ENCODE measurements around the gene CDKN2AIPNL. TPM values are rescaled to one million over a fixed set of nuclear protein-coding genes. Genes with fewer than 3 reads are reported as not detected.

Gene CDKN2AIPNL
- total RNA-seq, 1 donor from 2014 or later, result 14.5 TPM

DNA sequence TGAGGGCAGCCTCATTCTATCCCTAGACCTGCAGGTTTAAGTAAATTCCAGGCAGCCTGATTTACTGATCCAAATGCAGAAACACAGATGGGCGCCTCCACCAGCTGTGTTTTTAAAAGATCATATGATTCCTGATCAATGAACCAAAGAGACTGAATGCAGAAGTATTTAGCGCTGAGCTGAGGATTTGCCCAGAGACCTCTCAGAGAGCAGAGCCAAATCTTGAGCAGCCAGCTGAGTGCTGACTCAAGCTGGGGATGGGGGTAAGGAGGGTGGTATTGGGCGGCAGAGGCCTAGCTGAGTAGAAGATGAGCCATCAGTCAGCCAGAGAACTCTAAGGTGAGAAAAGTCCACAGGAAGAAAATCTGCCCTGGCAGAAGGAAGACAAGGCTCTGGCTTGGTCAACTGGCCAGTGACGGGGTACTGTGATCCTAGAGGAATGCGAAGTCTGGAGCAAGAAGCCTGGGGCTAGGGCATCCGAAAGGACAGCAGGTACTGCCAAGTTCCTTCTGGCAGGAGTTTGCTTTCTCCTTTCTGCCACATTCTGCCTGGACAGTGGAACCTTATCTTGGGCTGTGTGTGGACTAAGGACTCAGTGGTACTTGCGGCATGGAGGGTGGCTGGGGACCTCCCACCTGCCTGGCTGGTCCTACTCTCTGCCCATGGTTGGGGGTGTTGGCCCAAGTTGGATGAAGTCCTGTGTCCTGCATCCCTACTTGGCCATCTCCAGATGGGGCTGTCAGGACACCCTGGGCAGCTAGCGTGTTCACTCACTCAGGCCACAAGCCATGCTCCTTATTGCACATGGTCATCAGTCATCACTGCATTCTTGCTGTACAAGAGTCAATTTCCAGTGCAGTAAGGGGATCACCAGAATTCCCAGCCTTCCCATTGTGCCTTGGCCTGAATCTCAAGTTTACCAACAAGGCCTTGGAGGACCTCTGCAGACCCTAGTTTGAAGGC, 34.5 kb upstream of the CDKN2AIPNL start:
- no peak for TF ChIP-seq CTCF (IDR thresholded peaks at IDR 0.05)
- no peak for ATAC-seq
- Histone ChIP-seq H3K36me3 (no peaks in the 10 kb centered on the region), H3K4me3 (no peak overlapping the region), H3K27me3 (ENCODE audit: low read depth) (no peaks in the 10 kb centered on the region), H3K9me3 (no peaks in the 10 kb centered on the region), H3K4me1 (no peaks in the 10 kb centered on the region), H3K27ac (no peak overlapping the region)
- intact Hi-C loops (cut with DNase I), result no loop called here
- DNase-seq, result no peak

GRCh38 chr5:134444941-134445471, 33.3 kb upstream of the CDKN2AIPNL start:
- H3K27ac ChIP-seq, result no peak overlapping the region
- ATAC-seq (no peak), DNase-seq (no peak)
- TF ChIP-seq CTCF (IDR thresholded peaks at IDR 0.05), result no peak
- H3K9me3 ChIP-seq, result no peaks in the 10 kb centered on the region
- no peaks in the 10 kb centered on the region for H3K36me3 ChIP-seq
- H3K4me1 ChIP-seq, result no peaks in the 10 kb centered on the region
- intact Hi-C loops (cut with DNase I), result no loop called here
- H3K4me3 ChIP-seq, result no peak overlapping the region
- H3K27me3 ChIP-seq (ENCODE audit: low read depth), result no peaks in the 10 kb centered on the region

DNA sequence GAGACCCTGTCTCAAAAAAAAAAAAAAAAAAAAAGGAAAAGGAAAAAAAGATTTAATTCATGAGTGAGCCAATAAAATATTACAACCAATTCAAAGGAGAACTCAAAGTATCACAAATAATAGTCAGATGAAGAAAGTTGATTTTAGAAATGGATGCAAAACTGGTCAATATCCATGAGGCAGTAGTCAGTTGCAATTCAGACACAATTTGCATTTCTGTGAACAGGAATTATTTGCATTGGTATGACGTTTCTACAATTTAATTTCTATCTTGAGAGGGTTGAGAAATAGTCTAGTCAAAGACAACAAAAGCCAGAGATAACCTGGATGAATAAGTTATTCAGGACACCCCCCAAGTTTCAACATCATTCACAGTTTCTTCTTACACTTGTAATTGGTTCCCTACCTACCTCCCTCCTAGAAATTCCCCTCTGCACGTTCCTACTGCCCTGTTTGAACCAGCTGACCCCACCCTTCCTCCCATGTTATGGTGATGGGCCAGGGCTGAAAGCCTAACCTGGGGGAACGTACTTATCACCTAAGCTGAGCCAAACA, 28.6 kb upstream of the CDKN2AIPNL start:
- intact Hi-C loops (cut with DNase I), result no loop called here
- H3K9me3 ChIP-seq, result no peaks in the 10 kb centered on the region
- H3K4me3 ChIP-seq, result no peak overlapping the region
- peaks cover 38% of the 10 kb centered on the region for H3K4me1 ChIP-seq
- no peaks in the 10 kb centered on the region for H3K27me3 ChIP-seq (ENCODE audit: low read depth)
- H3K27ac ChIP-seq, result no peak overlapping the region
- no peak for TF ChIP-seq CTCF (IDR thresholded peaks at IDR 0.05)
- H3K36me3 ChIP-seq, result no peaks in the 10 kb centered on the region
- DNase-seq (no peak), ATAC-seq (no peak)

- TF ChIP-seq CTCF (IDR thresholded peaks at IDR 0.05), result no peak
- Histone ChIP-seq H3K27ac (peak overlapping the region; percentile 84), H3K4me3 (no peak overlapping the region), H3K27me3 (ENCODE audit: low read depth) (no peaks in the 10 kb centered on the region), H3K4me1 (peaks cover 38% of the 10 kb centered on the region), H3K36me3 (no peaks in the 10 kb centered on the region), H3K9me3 (no peaks in the 10 kb centered on the region)
- DNase-seq, result peak; percentile 88
- intact Hi-C loops (cut with DNase I), result no loop called here
- peak; percentile 80 to 83 for ATAC-seq
These were observed 27.6 kb upstream of the CDKN2AIPNL start for GRCh38 chr5:134439210-134439654.

GRCh38 chr5:134438721-134439123, 27.0 kb upstream of the CDKN2AIPNL start:
- intact Hi-C loops (cut with DNase I), result no loop called here
- no peak for ATAC-seq
- TF ChIP-seq CTCF (IDR thresholded peaks at IDR 0.05), result no peak
- peaks cover 38% of the 10 kb centered on the region for H3K4me1 ChIP-seq
- no peaks in the 10 kb centered on the region for H3K36me3 ChIP-seq
- no peak overlapping the region for H3K4me3 ChIP-seq
- H3K27me3 ChIP-seq (ENCODE audit: low read depth), result no peaks in the 10 kb centered on the region
- no peak for DNase-seq
- no peaks in the 10 kb centered on the region for H3K9me3 ChIP-seq
- H3K27ac ChIP-seq, result peak overlapping the region; percentile 84
